Esophagus mucosa (tissue), 1 donor: Measurements from ENCODE around the gene FOXN3. TPM values are rescaled to one million over a fixed set of nuclear protein-coding genes. Genes with fewer than 3 reads are reported as not detected.
A peak's percentile ranks its signal among the peaks of the same experiment; 100 is the strongest.
"Not testable (repeated sequence)": the region's sequence is repeated elsewhere in the genome, so short reads cannot be mapped to it uniquely, and the experiment has no call there.

Experiments
- ATAC-seq: fragments of 200-7000 bp; cut with Tn5 transposase; one replicate; pipeline ENCODE4 v1.9.1; 2020
- total RNA-seq: library from RNA; stranded (reverse); gene quantifications from one replicate; pipeline ENCODE4 v1.2.4, GENCODE V29; 2023
- donor health status: DM: yes; HTN: yes; CAD: no.

The FOXN3 gene
- total RNA-seq, 1 donor from 2014 or later = 40.5 TPM

- peak; percentile 84 for ATAC-seq
These were observed 146.4 kb downstream of the FOXN3 start for GRCh38 chr14:89270439-89271227.

GRCh38 chr14:89269404-89269803, 147.6 kb downstream of the FOXN3 start:
- no peak for ATAC-seq

GRCh38 chr14:89268514-89268913, 148.5 kb downstream of the FOXN3 start:
- ATAC-seq = no peak

GRCh38 chr14:89267656-89268055, 149.4 kb downstream of the FOXN3 start:
- no peak for ATAC-seq

- no peak for ATAC-seq
These were observed 149.9 kb downstream of the FOXN3 start for GRCh38 chr14:89267163-89267562.

- ATAC-seq = no peak
These were observed 150.3 kb downstream of the FOXN3 start for GRCh38 chr14:89266754-89267153.

GRCh38 chr14:89265234-89265633, 151.8 kb downstream of the FOXN3 start:
- no peak for ATAC-seq

GRCh38 chr14:89264196-89264800, 152.7 kb downstream of the FOXN3 start:
- no peak for ATAC-seq

- ATAC-seq = no peak
These were observed 155.0 kb downstream of the FOXN3 start for GRCh38 chr14:89262041-89262440.

GRCh38 chr14:89260898-89261297, 156.1 kb downstream of the FOXN3 start:
- ATAC-seq = no peak

- ATAC-seq = no peak
These were observed 157.0 kb downstream of the FOXN3 start for GRCh38 chr14:89259951-89260609.

- ATAC-seq = no peak
These were observed 158.2 kb downstream of the FOXN3 start for GRCh38 chr14:89258728-89259273.

- ATAC-seq = no peak
These were observed 160.1 kb downstream of the FOXN3 start for GRCh38 chr14:89256951-89257350.

- no peak for ATAC-seq
These were observed 160.8 kb downstream of the FOXN3 start for GRCh38 chr14:89256283-89256682.

- ATAC-seq = no peak
These were observed 161.2 kb downstream of the FOXN3 start for GRCh38 chr14:89255852-89256251.

GRCh38 chr14:89255012-89255411, 162.0 kb downstream of the FOXN3 start:
- ATAC-seq = no peak

- no peak for ATAC-seq
These were observed 162.7 kb downstream of the FOXN3 start for GRCh38 chr14:89254166-89254909.

- peak; percentile 56 for ATAC-seq
These were observed 164.0 kb downstream of the FOXN3 start for GRCh38 chr14:89252887-89253532.

- no peak for ATAC-seq
These were observed 166.0 kb downstream of the FOXN3 start for GRCh38 chr14:89251061-89251460.

- ATAC-seq = not testable (repeated sequence)
These were observed 166.4 kb downstream of the FOXN3 start for GRCh38 chr14:89250655-89250975.

GRCh38 chr14:89249972-89250654, 166.9 kb downstream of the FOXN3 start:
- no peak for ATAC-seq
